Sigmoid colon (tissue), 7 donors: ENCODE results near the gene FSTL4. TPM values are rescaled to one million over a fixed set of nuclear protein-coding genes. Genes with fewer than 3 reads are reported as not detected.

Experiments
- DNase-seq: peaks from one replicate; pipeline ENCODE4 v3.0.0-alpha.2; 2019
- H3K27ac ChIP-seq, 4 donors: fragments of 200-600 bp; sonication (generic); one replicate each; pipeline ENCODE4 v1.5.1; 2016 to 2019; ENCODE audit warnings: mild to moderate bottlenecking in 1 of 4
- H3K27me3 ChIP-seq, 3 donors: fragments of 200-600 bp; sonication (generic); one replicate each; pipeline ENCODE4 v1.5.1; 2019; ENCODE audit warnings: mild to moderate bottlenecking in 1 of 3
- H3K36me3 ChIP-seq, 4 donors: fragments of 200-600 bp; sonication (generic); one replicate each; pipeline ENCODE4 v1.5.1; 2016 to 2019
- H3K4me1 ChIP-seq, 4 donors: fragments of 200-600 bp; sonication (generic); one replicate each; pipeline ENCODE4 v1.5.1; 2017 to 2019
- H3K4me3 ChIP-seq, 4 donors: fragments of 200-600 bp; sonication (generic); one replicate each; pipeline ENCODE4 v1.5.1; 2017 to 2019; ENCODE audit warnings: mild to moderate bottlenecking in 2 of 4, moderate library complexity in 1 of 4
- H3K9me3 ChIP-seq, 4 donors: fragments of 200-600 bp in 3 of 4; sonication (generic) in 3 of 4; one replicate each; pipeline versions ENCODE4 v1.5.1 to v1.6.1; 2013 to 2019
- CTCF ChIP-seq, 4 experiments: fragments of 450-650 bp in 3 of 4; fragments of 200-600 bp in 1 of 4; IDR thresholded peaks; one replicate each; pipeline ENCODE4 v1.5.1; 2016 to 2019; ENCODE audit warnings: antibody characterized with exemption in 4 of 4, mild to moderate bottlenecking in 3 of 4, moderate library complexity in 2 of 4
- EP300 ChIP-seq, 4 donors: sonication (generic); formaldehyde crosslinking; IDR thresholded peaks; one replicate each; pipeline ENCODE4 v1.6.1; 2017; ENCODE audit warnings: antibody characterized with exemption in 4 of 4
- POLR2A ChIP-seq, 2 donors: fragments of 450-650 bp; IDR thresholded peaks; one replicate each; pipeline ENCODE4 v1.6.1; 2016; ENCODE audit warnings: antibody characterized with exemption in 2 of 2, mild to moderate bottlenecking in 2 of 2, moderate library complexity in 2 of 2
- POLR2AphosphoS5 ChIP-seq, 4 donors: sonication (generic); formaldehyde crosslinking; IDR thresholded peaks; one replicate each; pipeline ENCODE4 v1.6.1; 2017; ENCODE audit warnings: antibody characterized with exemption in 4 of 4
- WGBS, 2 donors: extraction: QIAGEN DNeasy Blood & Tissue Kit; methylation state at CpG; one replicate each; pipeline ENCODE4 v1.1.7; 2013; 5-methylcytosine and 5-hydroxymethylcytosine counted together
- intact Hi-C: fragments of 100-400 bp; cut with DNase I; formaldehyde crosslinking; loops from one replicate; pipeline ENCODE4 v1.15.1; 2023
- polyA plus RNA-seq, 3 donors: library from polyadenylated mRNA; stranded (reverse); fragments of 200-250 nt; gene quantifications; one replicate each; pipeline ENCODE4 v1.2.3, GENCODE V29; 2013
- total RNA-seq, 4 donors: library from RNA; depleted of rRNA; stranded (reverse); fragments of >200 nt; gene quantifications; one replicate each; pipeline ENCODE4 v1.1.0, GENCODE V29; 2016
- donor health status: healthy with polysubstance abuse.
- donor health status: Bipolar disorder and iron deficiency.
- donor health status: healthy.

The FSTL4 gene
- total and polyA plus RNA-seq, 7 donors: 0.23 to 0.45 (median 0.28) TPM; not detected in 4

DNA sequence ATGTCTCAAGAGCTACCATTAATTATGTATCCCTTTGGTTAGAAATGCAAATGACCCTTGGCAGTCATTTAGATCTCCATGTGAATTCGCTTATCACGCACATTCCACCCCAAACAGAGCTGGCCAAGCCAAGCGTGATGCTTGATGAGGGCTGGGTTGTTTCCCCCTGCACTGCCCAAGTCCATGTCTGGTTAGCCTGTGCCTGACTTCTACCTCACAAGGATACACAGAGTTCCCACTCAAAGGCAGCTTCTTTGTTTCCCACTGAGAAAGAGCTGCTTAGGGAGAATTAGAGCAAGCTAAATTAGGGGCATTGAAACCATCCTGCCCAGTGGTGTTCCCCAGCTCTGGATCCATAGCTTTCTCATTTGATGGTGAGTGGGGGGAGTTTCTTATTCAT, 87.2 kb downstream of the FSTL4 start:
- intact Hi-C loops: no loop called here
- Histone ChIP-seq H3K27me3 (no peaks in the 10 kb centered on the region), H3K4me1 (peaks cover 0 to 9% (median 4%) of the 10 kb centered on the region in 4 donors), H3K36me3 (no peaks in the 10 kb centered on the region), H3K4me3 (no peak overlapping the region), H3K9me3 (no peaks in the 10 kb centered on the region), H3K27ac (no peak overlapping the region)
- 90 to 91% methylated on average over 3 of the region's 3 CpGs for WGBS, 2 donors
- no peak for DNase-seq
- no peak for TF ChIP-seq POLR2A (IDR thresholded peaks at IDR 0.05)

DNA sequence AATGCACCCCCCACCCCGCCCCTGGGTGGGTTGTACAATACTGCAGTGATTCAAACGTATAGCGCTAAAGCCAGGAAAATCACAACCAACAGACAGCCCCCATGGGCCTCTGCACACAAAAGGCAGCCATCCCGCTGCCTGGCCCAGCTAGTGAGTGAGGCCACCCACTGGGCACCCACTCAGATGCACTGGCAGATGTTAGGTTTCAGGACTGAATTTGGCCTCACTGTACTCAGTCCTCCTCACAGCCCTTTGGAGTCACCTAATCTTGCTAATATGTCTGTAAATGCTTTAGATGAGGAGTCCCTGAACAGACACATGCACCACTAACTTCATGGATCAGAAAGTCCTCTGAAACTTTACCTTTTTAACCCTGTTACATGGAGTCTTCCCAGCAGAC, 87.7 kb downstream of the FSTL4 start:
- Histone ChIP-seq H3K4me3 (no peak overlapping the region), H3K27me3 (no peaks in the 10 kb centered on the region), H3K27ac (no peak overlapping the region), H3K36me3 (no peaks in the 10 kb centered on the region), H3K4me1 (peaks cover 0 to 9% (median 4%) of the 10 kb centered on the region in 4 donors), H3K9me3 (no peaks in the 10 kb centered on the region)
- intact Hi-C loops: no loop called here
- DNase-seq: no peak
- 90 to 92% methylated on average over 4 of the region's 4 CpGs for WGBS, 2 donors
- TF ChIP-seq POLR2A (IDR thresholded peaks at IDR 0.05): no peak
- no peak for TF ChIP-seq CTCF (IDR thresholded peaks at IDR 0.05)
- no peak for TF ChIP-seq EP300 (IDR thresholded peaks at IDR 0.05)
- TF ChIP-seq POLR2AphosphoS5 (IDR thresholded peaks at IDR 0.05): no peak

GRCh38 chr5:133523961-133524586, 88.3 kb downstream of the FSTL4 start:
- no peak overlapping the region for H3K27ac ChIP-seq
- WGBS, 2 donors: 86 to 91% methylated on average over 12 of the region's 12 CpGs
- no peaks in the 10 kb centered on the region for H3K27me3 ChIP-seq
- intact Hi-C loops: no loop called here
- H3K9me3 ChIP-seq: no peaks in the 10 kb centered on the region
- H3K4me3 ChIP-seq: no peak overlapping the region
- DNase-seq: no peak
- H3K36me3 ChIP-seq: no peaks in the 10 kb centered on the region
- H3K4me1 ChIP-seq: peaks cover 0 to 9% (median 4%) of the 10 kb centered on the region in 4 donors
- TF ChIP-seq POLR2A (IDR thresholded peaks at IDR 0.05) (no peak), EP300 (IDR thresholded peaks at IDR 0.05) (no peak), POLR2AphosphoS5 (IDR thresholded peaks at IDR 0.05) (no peak), CTCF (IDR thresholded peaks at IDR 0.05) (no peak)

DNA sequence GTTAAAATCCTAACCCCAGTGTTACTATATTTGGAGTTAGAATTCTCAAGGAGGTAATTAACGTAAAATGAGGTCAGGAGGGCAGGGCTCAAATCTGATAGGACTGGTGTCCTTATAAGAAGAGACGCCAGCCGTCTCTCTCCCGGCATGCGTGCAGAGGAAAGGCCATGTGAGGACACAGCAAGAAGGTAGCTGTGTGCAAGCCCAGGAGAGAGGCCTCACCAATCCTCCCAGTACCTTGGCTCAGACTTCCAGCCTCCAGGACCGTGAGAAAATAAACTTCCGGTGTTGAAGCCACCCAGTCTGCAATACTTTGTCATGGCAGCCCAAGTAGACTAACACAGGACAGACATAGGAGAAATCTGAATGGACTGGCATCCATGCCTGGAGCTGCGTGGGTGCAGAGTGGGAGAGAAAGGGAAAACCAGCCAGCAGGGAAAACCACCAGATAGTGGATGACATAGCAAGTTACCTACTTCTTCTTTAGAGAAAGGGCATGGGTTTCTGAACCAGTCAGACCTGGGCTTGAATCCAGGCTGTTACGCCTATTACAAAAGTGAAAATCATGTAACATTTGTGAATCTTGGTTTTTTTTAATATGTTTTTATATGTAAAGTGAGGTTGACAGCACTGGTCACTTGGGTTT, 89.2 kb downstream of the FSTL4 start:
- 72 to 81% methylated on average over 9 of the region's 9 CpGs for whole genome bisulfite sequencing, 2 donors
- no peak for TF ChIP-seq CTCF (IDR thresholded peaks at IDR 0.05)
- no peak for TF ChIP-seq POLR2AphosphoS5 (IDR thresholded peaks at IDR 0.05)
- no peak for TF ChIP-seq POLR2A (IDR thresholded peaks at IDR 0.05)
- no peak for TF ChIP-seq EP300 (IDR thresholded peaks at IDR 0.05)

DNA sequence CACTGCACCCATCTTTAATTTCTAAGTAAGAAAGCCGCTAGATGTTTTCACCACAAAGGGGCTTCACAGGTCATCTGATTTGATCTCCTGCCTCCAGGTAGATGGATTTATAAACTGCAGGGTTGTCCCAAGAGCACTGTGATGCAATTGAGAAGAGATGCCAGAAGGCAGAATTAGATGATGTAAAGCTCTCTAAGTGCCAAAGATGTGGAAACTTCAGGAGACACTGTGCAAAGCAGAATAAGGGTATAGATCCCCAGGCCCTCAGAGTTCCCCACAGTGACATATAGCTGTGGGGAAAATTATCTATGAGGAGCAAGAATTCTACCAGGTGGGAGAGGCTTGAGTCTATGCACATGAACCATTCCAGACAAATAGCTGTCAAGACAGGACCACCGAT, 90.5 kb downstream of the FSTL4 start:
- no peak for DNase-seq
- TF ChIP-seq POLR2A (IDR thresholded peaks at IDR 0.05) (no peak), CTCF (IDR thresholded peaks at IDR 0.05) (no peak), EP300 (IDR thresholded peaks at IDR 0.05) (no peak), POLR2AphosphoS5 (IDR thresholded peaks at IDR 0.05) (no peak)
- H3K36me3 ChIP-seq: no peaks in the 10 kb centered on the region
- H3K9me3 ChIP-seq: no peaks in the 10 kb centered on the region
- H3K27ac ChIP-seq: no peak overlapping the region
- 88 to 91% methylated on average over 2 of the region's 2 CpGs for WGBS, 2 donors
- no peak overlapping the region for H3K4me3 ChIP-seq
- no peaks in the 10 kb centered on the region for H3K27me3 ChIP-seq
- intact Hi-C loops: no loop called here
- H3K4me1 ChIP-seq: peaks cover 0 to 2% (median 0%) of the 10 kb centered on the region in 4 donors

More for the DNA sequence above, 89.2 kb downstream of the FSTL4 start:
- no peaks in the 10 kb centered on the region for H3K27me3 ChIP-seq
- peaks cover 0 to 9% (median 4%) of the 10 kb centered on the region in 4 donors for H3K4me1 ChIP-seq
- H3K27ac ChIP-seq: no peak overlapping the region
- H3K9me3 ChIP-seq: no peaks in the 10 kb centered on the region
- H3K36me3 ChIP-seq: no peaks in the 10 kb centered on the region
- H3K4me3 ChIP-seq: no peak overlapping the region
- DNase-seq: no peak
- intact Hi-C loops: no loop called here
